ENCODE results near the gene DGUOK. TPM values are rescaled to one million over a fixed set of nuclear protein-coding genes. Genes with fewer than 3 reads are reported as not detected.

DGUOK gene
- total and polyA plus RNA-seq, 2 of the 4 experiments (the other 2 are of a cell fraction) = 66.3 to 111 TPM

- H3K27ac ChIP-seq (ENCODE audit: insufficient read depth, low read length) = no peak overlapping the region
- no peak overlapping the region for H2BK15ac ChIP-seq (ENCODE audit: low read depth, low read length)
- H2AFZ ChIP-seq (replicated peaks; ENCODE audit: low read length, poor library complexity) = no peak overlapping the region
- H3K4me1 ChIP-seq (ENCODE audit: control insufficient read depth, insufficient read depth, low read length) = peaks cover 26% of the 10 kb centered on the region
- peak; percentile 32 for DNase-seq
- H3K9me3 ChIP-seq (ENCODE audit: control insufficient read depth, insufficient read depth, low read length) = no peaks in the 10 kb centered on the region
- WGBS, 2 experiments (ENCODE audit: extremely low coverage in 2 of 2, insufficient read length in 1 of 2) = 7% methylated on average over 2 of the region's 4 CpGs; no CpG with 5 or more reads in 1 of the 2 experiments
- H3K14ac ChIP-seq (replicated peaks; ENCODE audit: low read depth, low read length) = no peak overlapping the region; the same call in 1 of the 2 replicates
- H3K27me3 ChIP-seq (ENCODE audit: control insufficient read depth, insufficient read depth, low read length) = no peaks in the 10 kb centered on the region
- no peak overlapping the region for H3K23ac ChIP-seq (ENCODE audit: low read depth, low read length)
- TF ChIP-seq RFX5 (IDR thresholded peaks at IDR 0.05; ENCODE audit: low read depth, low read length) (no peak), RAD21 (IDR thresholded peaks at IDR 0.05; ENCODE audit: low read length) (no peak), CHD1 (IDR thresholded peaks at IDR 0.05; ENCODE audit: low read depth, low read length) (no peak), USF2 (IDR thresholded peaks at IDR 0.05; ENCODE audit: low read depth, low read length) (no peak), MAZ (IDR thresholded peaks at IDR 0.05; ENCODE audit: borderline replicate concordance, low read depth, low read length) (no peak), CTCF (conservative IDR thresholded peaks at IDR 0.05; ENCODE audit: low read depth, low read length) (no peak), BHLHE40 (IDR thresholded peaks at IDR 0.05; ENCODE audit: low read depth, low read length) (no peak), CEBPB (IDR thresholded peaks at IDR 0.05; ENCODE audit: low read depth, low read length) (no peak), ELK1 (IDR thresholded peaks at IDR 0.05; ENCODE audit: borderline replicate concordance, low read depth, low read length) (no peak)
- no peak overlapping the region for H2BK5ac ChIP-seq (ENCODE audit: low read depth, low read length, poor library complexity, severe bottlenecking)
- no peak overlapping the region for H4K8ac ChIP-seq (ENCODE audit: low read depth in 2 of 2, low read length in 2 of 2)
- no peak overlapping the region for H4K91ac ChIP-seq (ENCODE audit: insufficient read depth, low read depth, low read length)
- ChIA-PET POLR2A (ENCODE audit: unreplicated experiment) (no interaction called here), CTCF (no interaction called here)
- no peak overlapping the region for H3K18ac ChIP-seq (ENCODE audit: low read depth, low read length)
- H2AK9ac ChIP-seq (replicated peaks; ENCODE audit: low read depth, low read length, poor library complexity) = no peak overlapping the region
- H3K4me2 ChIP-seq (ENCODE audit: low read depth, low read length) = no peak overlapping the region
- H3K4ac ChIP-seq (ENCODE audit: low read depth, low read length) = no peak overlapping the region
- H3K9me1 ChIP-seq (ENCODE audit: insufficient read depth, low read length) = peaks cover 29% of the 10 kb centered on the region
- peaks cover 67% of the 10 kb centered on the region for H4K20me1 ChIP-seq (ENCODE audit: insufficient read depth, low read length)
- H3K36me3 ChIP-seq (ENCODE audit: control insufficient read depth, insufficient read depth, low read length) = peaks cover 9% of the 10 kb centered on the region
- no peak overlapping the region for H2AK5ac ChIP-seq (ENCODE audit: low read depth, low read length)
- H3K9ac ChIP-seq (ENCODE audit: low read depth, low read length) = no peak overlapping the region
- ATAC-seq (ENCODE audit: low read depth) = no peak
- no peak overlapping the region for H2BK120ac ChIP-seq (ENCODE audit: low read depth, low read length)
- intact Hi-C loops (cut with micrococcal nuclease) = no loop called here
- no peak overlapping the region for H4K5ac ChIP-seq (ENCODE audit: low read depth, low read length)
- in situ Hi-C loops (cut with MboI; ENCODE audit: low sequenced_read_pairs) = no loop called here
- no peak overlapping the region for H2BK20ac ChIP-seq (ENCODE audit: low read depth, low read length)
- dilution Hi-C loops (cut with HindIII; ENCODE audit: low sequenced_read_pairs, unreplicated experiment) = no loop called here
- H3K4me3 ChIP-seq (ENCODE audit: insufficient read depth, low read depth, low read length) = no peak overlapping the region
- BruUV-seq (replicated peaks) = no TSS peak
- H3K56ac ChIP-seq (ENCODE audit: extremely low read depth, insufficient read depth, low read length) = no peak overlapping the region
- peaks cover 35 to 80% of the 10 kb centered on the region in 2 experiments for H3K79me1 ChIP-seq (ENCODE audit: low read depth in 1 of 2, low read length in 2 of 2)
Observed at GRCh38 chr2:74007121-74007520, 80.4 kb downstream of the DGUOK start.

Data from IMR-90 (cell line).